ENCODE results near the gene PDF.
"Not testable (repeated sequence)": the region's sequence is repeated elsewhere in the genome, so short reads cannot be mapped to it uniquely, and the experiment has no call there.

PDF gene

GRCh38 chr16:69330286-69331109, at the start of gene PDF:
PDF (minus strand) TSS chr16:69330588; CDS start chr16:69330570, 18 bp downstream.
- DNase-seq, result peak; percentile 88

- no peak for DNase-seq
These were observed 48.4 kb upstream of the PDF start for GRCh38 chr16:69378760-69379159.

- no peak for DNase-seq
These were observed 47.6 kb upstream of the PDF start for GRCh38 chr16:69378036-69378435.

GRCh38 chr16:69376393-69377059, 46.1 kb upstream of the PDF start:
- DNase-seq, result peak; percentile 13

GRCh38 chr16:69373019-69373418, 42.6 kb upstream of the PDF start:
- DNase-seq, result peak; percentile 3

GRCh38 chr16:69371564-69371963, 41.2 kb upstream of the PDF start:
- peak; percentile 16 for DNase-seq

- DNase-seq, result no peak
These were observed 38.5 kb upstream of the PDF start for GRCh38 chr16:69368866-69369265.

- peak; percentile 14 for DNase-seq
These were observed 37.6 kb upstream of the PDF start for GRCh38 chr16:69367980-69368379.

GRCh38 chr16:69366431-69366830, 36.0 kb upstream of the PDF start:
- peak; percentile 46 for DNase-seq

- DNase-seq, result no peak
These were observed 35.5 kb upstream of the PDF start for GRCh38 chr16:69365901-69366300.

- no peak for DNase-seq
These were observed 33.7 kb upstream of the PDF start for GRCh38 chr16:69364088-69364487.

GRCh38 chr16:69363281-69363717, 32.9 kb upstream of the PDF start:
- DNase-seq, result no peak

GRCh38 chr16:69360070-69360469, 29.7 kb upstream of the PDF start:
- DNase-seq, result not testable (repeated sequence)

- no peak for DNase-seq
These were observed 21.1 kb upstream of the PDF start, which contains the start of gene TMED6 for GRCh38 chr16:69351309-69352027. TMED6 (minus strand) TSS chr16:69351786; CDS start chr16:69351753, 33 bp downstream.

- no peak for DNase-seq
These were observed 20.2 kb upstream of the PDF start for GRCh38 chr16:69350536-69351133.

GRCh38 chr16:69349536-69349935, 19.1 kb upstream of the PDF start:
- no peak for DNase-seq

- DNase-seq, result no peak
These were observed 17.8 kb upstream of the PDF start for GRCh38 chr16:69348222-69348621.

- DNase-seq, result no peak
These were observed 16.3 kb upstream of the PDF start for GRCh38 chr16:69346683-69347082.

- no peak for DNase-seq
These were observed 15.5 kb upstream of the PDF start for GRCh38 chr16:69345923-69346322.

- no peak for DNase-seq
These were observed 13.8 kb upstream of the PDF start for GRCh38 chr16:69344171-69344570.

GRCh38 chr16:69340095-69340644, 9.8 kb upstream of the PDF start:
- peak; percentile 58 for DNase-seq

- DNase-seq, result peak; percentile 94
These were observed 9.1 kb upstream of the PDF start, which contains the start of the genes COG8 and NIP7 for GRCh38 chr16:69339289-69340094. COG8 (minus strand) TSS chr16:69339564; CDS start chr16:69339552, 12 bp downstream. NIP7 (plus strand) TSS chr16:69339772; CDS start chr16:69339830, 58 bp downstream.
